Neural progenitor cell (in vitro differentiated cells): ENCODE results near the gene KLRB1. TPM values are rescaled to one million over a fixed set of nuclear protein-coding genes. Genes with fewer than 3 reads are reported as not detected.
"Not testable (repeated sequence)": the region's sequence is repeated elsewhere in the genome, so short reads cannot be mapped to it uniquely, and the experiment has no call there.

Source experiments
- DNase-seq: peaks from one replicate; pipeline ENCODE4 v3.0.0-alpha.2; 2016; ENCODE audit warnings: low spot score
- H2AFZ ChIP-seq: fragments of 200-600 bp; sonication (generic); replicated peaks from 2 replicates; pipeline ENCODE4 v1.6.1; 2016; ENCODE audit warnings: antibody characterized with exemption
- H3F3A ChIP-seq: fragments of 200-600 bp; sonication (generic); 2 replicates; pipeline ENCODE4 v1.6.1; 2016; ENCODE audit warnings: antibody characterized with exemption, low read depth
- H3K27ac ChIP-seq: fragments of 200-600 bp; sonication (generic); 2 replicates; pipeline ENCODE4 v1.5.1; 2016; ENCODE audit warnings: mild to moderate bottlenecking
- H3K27me3 ChIP-seq: fragments of 200-600 bp; sonication (generic); 2 replicates; pipeline ENCODE4 v1.6.1; 2016; ENCODE audit warnings: mild to moderate bottlenecking, moderate library complexity
- H3K36me3 ChIP-seq: fragments of 200-600 bp; sonication (generic); 2 replicates; pipeline ENCODE4 v1.5.1; 2016
- H3K4me1 ChIP-seq: fragments of 200-600 bp; sonication (generic); 2 replicates; pipeline ENCODE4 v1.6.1; 2016; ENCODE audit warnings: mixed run types
- H3K4me2 ChIP-seq: fragments of 200-600 bp; sonication (generic); 2 replicates; pipeline ENCODE4 v1.6.1; 2016
- H3K4me3 ChIP-seq: fragments of 200-600 bp; sonication (generic); 2 replicates; pipeline ENCODE4 v1.5.1; 2016
- H3K79me2 ChIP-seq: fragments of 200-600 bp; sonication (generic); 2 replicates; pipeline ENCODE4 v1.6.1; 2016; ENCODE audit warnings: low read depth
- H3K9ac ChIP-seq: fragments of 200-600 bp; sonication (generic); 2 replicates; pipeline ENCODE4 v1.6.1; 2016
- H3K9me3 ChIP-seq: fragments of 200-600 bp; sonication (generic); 2 replicates; pipeline ENCODE4 v1.5.1; 2016; ENCODE audit warnings: low read depth
- H4K20me1 ChIP-seq: fragments of 200-600 bp; sonication (generic); 2 replicates; pipeline ENCODE4 v1.6.1; 2016; ENCODE audit warnings: low read depth
- H3K27ac Mint-ChIP-seq: 3 replicates; pipeline ENCODE4 v1.8.0; 2021; ENCODE audit warnings: mixed read lengths
- H3K27me3 Mint-ChIP-seq: 2 replicates; pipeline ENCODE4 v1.8.0; 2022; ENCODE audit warnings: low read depth, mild to moderate bottlenecking, inconsistent platforms, moderate library complexity, mixed read lengths; ENCODE audit not compliant: insufficient read depth
- H3K36me3 Mint-ChIP-seq: 3 replicates; pipeline ENCODE4 v1.8.0; 2021; ENCODE audit warnings: mixed read lengths
- H3K4me1 Mint-ChIP-seq: 3 replicates; pipeline ENCODE4 v1.8.0; 2021; ENCODE audit warnings: mixed read lengths
- H3K4me3 Mint-ChIP-seq: 3 replicates; pipeline ENCODE4 v1.8.0; 2021; ENCODE audit warnings: mild to moderate bottlenecking, moderate library complexity, mixed read lengths
- H3K9me3 Mint-ChIP-seq: 3 replicates; pipeline ENCODE4 v1.8.0; 2020; ENCODE audit warnings: mixed read lengths
- CTCF ChIP-seq: fragments of 200-600 bp; sonication (generic); IDR thresholded peaks from 2 replicates; pipeline ENCODE4 v1.5.1; 2017; ENCODE audit warnings: antibody characterized with exemption, mild to moderate bottlenecking
- EZH2 ChIP-seq: fragments of 200-600 bp; sonication (generic); IDR thresholded peaks from 2 replicates; pipeline ENCODE4 v1.6.1; 2017; ENCODE audit warnings: antibody characterized with exemption, mild to moderate bottlenecking, moderate library complexity
- EZH2phosphoT487 ChIP-seq: fragments of 200-600 bp; sonication (generic); IDR thresholded peaks from 2 replicates; pipeline ENCODE4 v1.6.1; 2017; ENCODE audit warnings: antibody characterized with exemption
- total RNA-seq: library from RNA; depleted of rRNA; stranded (reverse); fragments of >200 nt; gene quantifications from 2 replicates; pipeline ENCODE4 v1.2.3, GENCODE V29; 2015; ENCODE audit warnings: low replicate concordance

The KLRB1 gene
- total RNA-seq, 1 donor from 2014 or later = not detected

DNA sequence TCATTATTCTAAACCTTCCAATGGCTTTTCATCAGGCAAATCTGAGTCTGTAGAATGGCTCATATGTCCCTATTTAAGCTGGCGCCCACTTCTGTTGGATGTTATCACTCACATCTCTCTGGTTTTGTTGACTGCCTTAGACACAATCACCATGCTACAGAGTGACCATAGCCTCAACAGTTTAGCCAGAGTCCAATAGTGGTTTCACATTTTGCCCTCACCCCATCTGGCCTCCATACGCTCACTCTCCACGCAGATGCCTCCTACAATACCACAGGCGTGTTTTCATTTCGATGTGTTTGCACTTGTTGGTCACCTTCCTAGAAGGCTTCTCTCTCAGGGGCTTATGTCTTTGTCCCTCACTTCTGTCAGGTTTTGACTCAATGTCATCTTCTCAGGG, 3.4 kb downstream of the KLRB1 start:
- Histone ChIP-seq H2AFZ (no peak overlapping the region), H4K20me1 (no peaks in the 10 kb centered on the region), H3K79me2 (no peaks in the 10 kb centered on the region), H3K4me3 (no peak overlapping the region), H3K27me3 (no peaks in the 10 kb centered on the region), H3K9ac (no peak overlapping the region), H3K36me3 (no peaks in the 10 kb centered on the region), H3K4me1 (peaks cover 4% of the 10 kb centered on the region), H3K4me2 (no peak overlapping the region), H3K27ac (no peak overlapping the region), H3K9me3 (no peaks in the 10 kb centered on the region), H3F3A (peaks cover 8% of the 10 kb centered on the region)
- Mint-ChIP-seq H3K4me3 (no peak overlapping the region), H3K4me1 (no peaks in the 10 kb centered on the region), H3K27me3 (no peaks in the 10 kb centered on the region), H3K9me3 (peaks cover 3% of the 10 kb centered on the region), H3K36me3 (no peaks in the 10 kb centered on the region), H3K27ac (no peak overlapping the region)
- DNase-seq = no peak
- TF ChIP-seq EZH2 (no peak), CTCF (no peak)

DNA sequence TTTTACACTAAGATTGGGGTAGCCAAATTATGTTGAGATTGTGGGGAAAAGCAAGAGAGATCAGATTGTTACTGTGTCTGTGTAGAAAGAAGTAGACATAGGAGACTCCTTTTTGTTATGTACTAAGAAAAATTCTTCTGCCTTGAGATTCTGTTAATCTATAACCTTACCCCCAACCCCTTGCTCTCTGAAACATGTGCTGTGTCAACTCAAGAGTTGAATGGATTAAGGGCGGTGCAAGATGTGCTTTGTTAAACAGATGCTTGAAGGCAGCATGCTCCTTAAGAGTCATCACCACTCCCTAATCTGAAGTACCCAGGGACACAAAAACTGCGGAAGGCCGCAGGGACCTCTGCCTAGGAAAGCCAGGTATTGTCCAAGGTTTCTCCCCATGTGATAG, 7.3 kb downstream of the KLRB1 start:
- H3K36me3 Mint-ChIP-seq, H3K4me1 ChIP-seq, H3K4me1 Mint-ChIP-seq, H3K4me3 ChIP-seq, H2AFZ ChIP-seq, H3K9me3 Mint-ChIP-seq, H4K20me1 ChIP-seq, H3F3A ChIP-seq, H3K27ac Mint-ChIP-seq, H3K9ac ChIP-seq, H3K36me3 ChIP-seq, H3K27me3 ChIP-seq, H3K79me2 ChIP-seq, H3K27ac ChIP-seq, H3K9me3 ChIP-seq, H3K27me3 Mint-ChIP-seq, DNase-seq, H3K4me3 Mint-ChIP-seq: not testable (repeated sequence)
- H3K4me2 ChIP-seq = peak overlapping the region; percentile 35

DNA sequence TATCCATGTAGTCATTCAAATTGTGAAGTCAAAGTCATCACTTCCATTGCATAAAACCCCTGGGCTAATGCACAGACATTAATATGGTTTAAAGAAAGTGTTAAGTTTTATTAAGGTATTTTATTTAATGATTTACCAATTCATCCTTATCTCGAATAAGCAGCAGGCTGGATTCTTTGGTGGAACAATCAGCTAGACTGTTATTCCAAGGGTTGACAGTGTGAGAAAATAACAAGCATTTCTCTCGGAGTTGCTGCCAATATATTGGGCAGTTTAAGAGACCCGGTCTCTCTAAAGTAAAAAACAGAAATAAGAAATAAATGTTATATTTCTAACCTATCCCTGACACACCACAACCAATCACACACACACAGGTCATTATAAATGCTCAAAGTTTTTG, 9.4 kb downstream of the KLRB1 start:
- no peaks in the 10 kb centered on the region for H3K36me3 ChIP-seq
- Mint-ChIP-seq H3K27me3 (no peaks in the 10 kb centered on the region), H3K4me3 (no peak overlapping the region), H3K4me1 (no peaks in the 10 kb centered on the region), H3K36me3 (no peaks in the 10 kb centered on the region), H3K27ac (no peak overlapping the region), H3K9me3 (no peaks in the 10 kb centered on the region)
- no peak for TF ChIP-seq CTCF
- no peak for TF ChIP-seq EZH2
- no peak for TF ChIP-seq EZH2phosphoT487
- H3K4me2 ChIP-seq = no peak overlapping the region
- no peak overlapping the region for H2AFZ ChIP-seq
- no peak overlapping the region for H3K9ac ChIP-seq
- H4K20me1 ChIP-seq = no peaks in the 10 kb centered on the region
- peaks cover 8% of the 10 kb centered on the region for H3F3A ChIP-seq
- H3K9me3 ChIP-seq = no peaks in the 10 kb centered on the region
- H3K4me3 ChIP-seq = no peak overlapping the region
- no peaks in the 10 kb centered on the region for H3K27me3 ChIP-seq
- DNase-seq = no peak
- H3K27ac ChIP-seq = no peak overlapping the region
- H3K4me1 ChIP-seq = peaks cover 4% of the 10 kb centered on the region
- H3K79me2 ChIP-seq = no peaks in the 10 kb centered on the region

DNA sequence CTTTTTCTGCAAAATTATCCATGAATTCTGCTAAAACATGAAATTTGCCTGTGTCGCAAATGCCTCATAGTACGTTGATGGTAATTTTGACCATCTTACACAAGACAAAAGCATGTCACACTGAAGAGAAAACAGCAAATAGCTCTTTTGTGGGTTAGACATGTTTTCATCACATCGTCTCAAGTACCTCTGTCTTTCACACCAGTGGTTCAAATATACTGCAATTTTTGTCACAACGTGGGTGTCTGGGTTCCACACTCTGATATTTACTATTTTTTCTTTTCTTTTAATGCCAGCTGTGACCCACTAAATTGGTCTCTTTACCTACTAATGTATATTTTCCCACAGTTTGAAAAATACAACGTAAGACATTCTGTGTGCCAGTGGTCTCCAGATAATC, 10.4 kb downstream of the KLRB1 start:
- no peak overlapping the region for H3K4me2 ChIP-seq
- peaks cover 4% of the 10 kb centered on the region for H3K4me1 ChIP-seq

More for the DNA sequence above, 10.4 kb downstream of the KLRB1 start:
- Mint-ChIP-seq H3K27ac (no peak overlapping the region), H3K4me1 (no peaks in the 10 kb centered on the region), H3K36me3 (no peaks in the 10 kb centered on the region), H3K9me3 (no peaks in the 10 kb centered on the region), H3K27me3 (no peaks in the 10 kb centered on the region), H3K4me3 (no peak overlapping the region)
- H3F3A ChIP-seq = peaks cover 8% of the 10 kb centered on the region
- no peak overlapping the region for H2AFZ ChIP-seq
- no peak overlapping the region for H3K4me3 ChIP-seq
- H3K9me3 ChIP-seq = no peaks in the 10 kb centered on the region
- no peak overlapping the region for H3K9ac ChIP-seq
- no peak for DNase-seq
- no peaks in the 10 kb centered on the region for H4K20me1 ChIP-seq
- H3K27me3 ChIP-seq = no peaks in the 10 kb centered on the region
- no peaks in the 10 kb centered on the region for H3K36me3 ChIP-seq
- H3K27ac ChIP-seq = no peak overlapping the region
- no peak for TF ChIP-seq CTCF
- TF ChIP-seq EZH2 = no peak
- no peak for TF ChIP-seq EZH2phosphoT487
- no peaks in the 10 kb centered on the region for H3K79me2 ChIP-seq
